Measurements from ENCODE around the gene IQSEC3.

Gene IQSEC3

GRCh38 chr12:188910-189621 is 122.5 kb downstream of the IQSEC3 start:
- CTCF ChIA-PET, result interaction anchor here (1.2 to 1.3 kb wide), 2 partner anchors 9 to 18 kb away, joined by 3 to 5 read pairs; no protein-coding TSS in a partner anchor
- TF ChIP-seq, protein P1, sequence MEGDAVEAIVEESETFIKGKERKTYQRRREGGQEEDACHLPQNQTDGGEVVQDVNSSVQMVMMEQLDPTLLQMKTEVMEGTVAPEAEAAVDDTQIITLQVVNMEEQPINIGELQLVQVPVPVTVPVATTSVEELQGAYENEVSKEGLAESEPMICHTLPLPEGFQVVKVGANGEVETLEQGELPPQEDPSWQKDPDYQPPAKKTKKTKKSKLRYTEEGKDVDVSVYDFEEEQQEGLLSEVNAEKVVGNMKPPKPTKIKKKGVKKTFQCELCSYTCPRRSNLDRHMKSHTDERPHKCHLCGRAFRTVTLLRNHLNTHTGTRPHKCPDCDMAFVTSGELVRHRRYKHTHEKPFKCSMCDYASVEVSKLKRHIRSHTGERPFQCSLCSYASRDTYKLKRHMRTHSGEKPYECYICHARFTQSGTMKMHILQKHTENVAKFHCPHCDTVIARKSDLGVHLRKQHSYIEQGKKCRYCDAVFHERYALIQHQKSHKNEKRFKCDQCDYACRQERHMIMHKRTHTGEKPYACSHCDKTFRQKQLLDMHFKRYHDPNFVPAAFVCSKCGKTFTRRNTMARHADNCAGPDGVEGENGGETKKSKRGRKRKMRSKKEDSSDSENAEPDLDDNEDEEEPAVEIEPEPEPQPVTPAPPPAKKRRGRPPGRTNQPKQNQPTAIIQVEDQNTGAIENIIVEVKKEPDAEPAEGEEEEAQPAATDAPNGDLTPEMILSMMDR (IDR thresholded peaks at IDR 0.05; ENCODE audit: control extremely low read depth, extremely low read depth, low read depth, missing control alignments), result peak; percentile 68
- POLR2A ChIA-PET, result no interaction called here
- peak; percentile 79 for DNase-seq (ENCODE audit: extremely low spot score)

GRCh38 chr12:189622-189962 is 123.0 kb downstream of the IQSEC3 start:
- TF ChIP-seq, protein P1 (IDR thresholded peaks at IDR 0.05; ENCODE audit: control extremely low read depth, extremely low read depth, low read depth, missing control alignments), result no peak
- ChIA-PET CTCF (interaction anchor here (1.2 to 1.3 kb wide), 2 partner anchors 9 to 18 kb away, joined by 3 to 5 read pairs; no protein-coding TSS in a partner anchor), POLR2A (no interaction called here)
- DNase-seq (ENCODE audit: extremely low spot score), result no peak

DNA sequence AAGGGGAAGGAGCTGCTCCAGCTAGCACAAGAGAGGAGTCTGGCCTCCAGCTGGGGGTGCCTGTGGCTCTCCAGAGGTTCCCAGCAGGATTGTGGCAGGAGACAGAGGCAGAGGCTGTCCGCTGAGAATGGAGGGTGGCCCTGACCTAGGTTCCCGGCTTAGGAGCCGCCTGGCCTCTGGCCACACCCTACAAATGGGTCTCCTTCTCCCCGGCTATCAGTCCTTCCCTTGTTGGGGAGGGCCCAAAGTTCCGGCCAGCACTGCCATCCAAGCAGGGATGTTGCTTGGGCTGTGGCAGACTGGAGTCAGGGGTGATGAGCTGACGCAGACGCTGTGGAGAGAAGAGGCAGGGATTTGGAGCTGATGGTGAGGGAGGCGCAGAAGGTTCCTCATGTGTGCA is 124.3 kb downstream of the IQSEC3 start:
- no peak for DNase-seq (ENCODE audit: extremely low spot score)
- CTCF ChIA-PET, result no interaction called here
- POLR2A ChIA-PET, result no interaction called here
- TF ChIP-seq, protein P1 (IDR thresholded peaks at IDR 0.05; ENCODE audit: control extremely low read depth, extremely low read depth, low read depth, missing control alignments), result no peak

GRCh38 chr12:191541-191940 is 125.0 kb downstream of the IQSEC3 start:
- ChIA-PET CTCF (no interaction called here), POLR2A (no interaction called here)

GRCh38 chr12:193261-193660 is 126.7 kb downstream of the IQSEC3 start:
- ChIA-PET POLR2A (no interaction called here), CTCF (no interaction called here)
- DNase-seq (ENCODE audit: extremely low spot score), result no peak
- TF ChIP-seq, protein P1 (IDR thresholded peaks at IDR 0.05; ENCODE audit: control extremely low read depth, extremely low read depth, low read depth, missing control alignments), result no peak

More at GRCh38 chr12:191541-191940, 125.0 kb downstream of the IQSEC3 start:
- no peak for DNase-seq (ENCODE audit: extremely low spot score)
- TF ChIP-seq, protein P1 (IDR thresholded peaks at IDR 0.05; ENCODE audit: control extremely low read depth, extremely low read depth, low read depth, missing control alignments), result no peak

DNA sequence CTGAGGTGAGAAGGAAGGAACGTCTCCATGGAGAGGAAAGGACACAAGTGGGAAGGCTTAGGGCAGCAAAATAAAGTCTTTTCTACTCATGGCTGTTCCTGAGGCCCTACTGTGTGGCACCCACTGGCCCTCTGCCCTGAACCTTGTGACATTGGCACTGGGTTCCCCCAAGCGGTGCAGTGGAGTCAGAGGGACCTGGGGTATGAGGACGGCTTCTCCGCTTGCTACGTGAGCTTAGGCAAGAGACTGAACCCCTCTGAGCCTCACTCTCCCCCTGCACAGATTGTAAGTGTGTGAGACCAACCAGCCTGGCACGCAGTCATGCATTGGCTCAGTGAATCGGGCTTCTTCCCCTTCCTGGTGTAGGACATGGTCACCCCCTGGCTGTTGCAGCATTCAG is 127.7 kb downstream of the IQSEC3 start:
- DNase-seq (ENCODE audit: extremely low spot score), result no peak
- ChIA-PET CTCF (no interaction called here), POLR2A (no interaction called here)
- TF ChIP-seq, protein P1 (IDR thresholded peaks at IDR 0.05; ENCODE audit: control extremely low read depth, extremely low read depth, low read depth, missing control alignments), result no peak

Measured in GM10248 (cell line).